ENCODE data around the gene MAGEA9B.
"Not testable (repeated sequence)": the region's sequence is repeated elsewhere in the genome, so short reads cannot be mapped to it uniquely, and the experiment has no call there.

Gene MAGEA9B

GRCh38 chrX:149587359-149587758, at the start of gene MAGEA9B:
MAGEA9B (minus strand) TSS chrX:149587459; CDS start chrX:149583179, 4,280 bp downstream.
- H3K9ac ChIP-seq (ENCODE audit: low read length); H3K27ac ChIP-seq (ENCODE audit: low read depth, low read length); H3K4me1 ChIP-seq (ENCODE audit: control insufficient read depth, insufficient read depth, low read length); H3K36me3 ChIP-seq (ENCODE audit: control insufficient read depth, insufficient read depth, low read length); H3K4me3 ChIP-seq (ENCODE audit: low read length); H3K27me3 ChIP-seq (ENCODE audit: control insufficient read depth, insufficient read depth, low read length): not testable (repeated sequence)

- H3K9ac ChIP-seq (ENCODE audit: low read length): no peak overlapping the region
- H3K36me3 ChIP-seq (ENCODE audit: control insufficient read depth, insufficient read depth, low read length): no peaks in the 10 kb centered on the region
- H3K27ac ChIP-seq (ENCODE audit: low read depth, low read length): no peak overlapping the region
- no peak overlapping the region for H3K4me3 ChIP-seq (ENCODE audit: low read length)
- no peaks in the 10 kb centered on the region for H3K27me3 ChIP-seq (ENCODE audit: control insufficient read depth, insufficient read depth, low read length)
- H3K4me1 ChIP-seq (ENCODE audit: control insufficient read depth, insufficient read depth, low read length): no peaks in the 10 kb centered on the region
Observed at GRCh38 chrX:149633511-149633910, 46.3 kb upstream of the MAGEA9B start.

- no peaks in the 10 kb centered on the region for H3K27me3 ChIP-seq (ENCODE audit: control insufficient read depth, insufficient read depth, low read length)
- peak within 1 kb of the TSS; percentile 73 for H3K4me3 ChIP-seq (ENCODE audit: low read length)
- H3K27ac ChIP-seq (ENCODE audit: low read depth, low read length): peak within 1 kb of the TSS; percentile 4
- no peak within 1 kb of the TSS for H3K9ac ChIP-seq (ENCODE audit: low read length)
- H3K4me1 ChIP-seq (ENCODE audit: control insufficient read depth, insufficient read depth, low read length): no peaks in the 10 kb centered on the region
- H3K36me3 ChIP-seq (ENCODE audit: control insufficient read depth, insufficient read depth, low read length): no peaks in the 10 kb centered on the region
Observed at GRCh38 chrX:149631234-149632165, 44.2 kb upstream of the MAGEA9B start, which contains the start of gene TMEM185A. TMEM185A (minus strand) TSS chrX:149631792; CDS start chrX:149631580, 212 bp downstream.

- Histone ChIP-seq H3K27me3 (ENCODE audit: control insufficient read depth, insufficient read depth, low read length) (no peaks in the 10 kb centered on the region), H3K4me3 (ENCODE audit: low read length) (peak overlapping the region; percentile 59), H3K4me1 (ENCODE audit: control insufficient read depth, insufficient read depth, low read length) (no peaks in the 10 kb centered on the region), H3K36me3 (ENCODE audit: control insufficient read depth, insufficient read depth, low read length) (no peaks in the 10 kb centered on the region), H3K27ac (ENCODE audit: low read depth, low read length) (peak overlapping the region; percentile 4), H3K9ac (ENCODE audit: low read length) (no peak overlapping the region)
Observed at GRCh38 chrX:149630681-149631233, 43.5 kb upstream of the MAGEA9B start.

- Histone ChIP-seq H3K36me3 (ENCODE audit: control insufficient read depth, insufficient read depth, low read length) (no peaks in the 10 kb centered on the region), H3K27me3 (ENCODE audit: control insufficient read depth, insufficient read depth, low read length) (no peaks in the 10 kb centered on the region), H3K27ac (ENCODE audit: low read depth, low read length) (no peak overlapping the region), H3K4me1 (ENCODE audit: control insufficient read depth, insufficient read depth, low read length) (no peaks in the 10 kb centered on the region), H3K9ac (ENCODE audit: low read length) (no peak overlapping the region), H3K4me3 (ENCODE audit: low read length) (no peak overlapping the region)
Observed at GRCh38 chrX:149629730-149630387, 42.6 kb upstream of the MAGEA9B start.

GRCh38 chrX:149628768-149629167, 41.5 kb upstream of the MAGEA9B start:
- H3K27ac ChIP-seq (ENCODE audit: low read depth, low read length): no peak overlapping the region

GRCh38 chrX:149628280-149628679, 41.0 kb upstream of the MAGEA9B start:
- Histone ChIP-seq H3K4me1 (ENCODE audit: control insufficient read depth, insufficient read depth, low read length) (no peaks in the 10 kb centered on the region), H3K27ac (ENCODE audit: low read depth, low read length) (no peak overlapping the region), H3K9ac (ENCODE audit: low read length) (no peak overlapping the region), H3K36me3 (ENCODE audit: control insufficient read depth, insufficient read depth, low read length) (no peaks in the 10 kb centered on the region), H3K4me3 (ENCODE audit: low read length) (no peak overlapping the region), H3K27me3 (ENCODE audit: control insufficient read depth, insufficient read depth, low read length) (no peaks in the 10 kb centered on the region)

More at GRCh38 chrX:149628768-149629167, 41.5 kb upstream of the MAGEA9B start:
- H3K9ac ChIP-seq (ENCODE audit: low read length): no peak overlapping the region
- H3K4me1 ChIP-seq (ENCODE audit: control insufficient read depth, insufficient read depth, low read length): no peaks in the 10 kb centered on the region
- no peaks in the 10 kb centered on the region for H3K36me3 ChIP-seq (ENCODE audit: control insufficient read depth, insufficient read depth, low read length)
- no peak overlapping the region for H3K4me3 ChIP-seq (ENCODE audit: low read length)
- no peaks in the 10 kb centered on the region for H3K27me3 ChIP-seq (ENCODE audit: control insufficient read depth, insufficient read depth, low read length)

- not testable (repeated sequence) for H3K27me3 ChIP-seq (ENCODE audit: control insufficient read depth, insufficient read depth, low read length); H3K27ac ChIP-seq (ENCODE audit: low read depth, low read length); H3K36me3 ChIP-seq (ENCODE audit: control insufficient read depth, insufficient read depth, low read length); H3K4me1 ChIP-seq (ENCODE audit: control insufficient read depth, insufficient read depth, low read length); H3K4me3 ChIP-seq (ENCODE audit: low read length); H3K9ac ChIP-seq (ENCODE audit: low read length)
Observed at GRCh38 chrX:149626829-149627228, 39.6 kb upstream of the MAGEA9B start.

- H3K4me3 ChIP-seq (ENCODE audit: low read length); H3K4me1 ChIP-seq (ENCODE audit: control insufficient read depth, insufficient read depth, low read length); H3K9ac ChIP-seq (ENCODE audit: low read length); H3K27ac ChIP-seq (ENCODE audit: low read depth, low read length); H3K27me3 ChIP-seq (ENCODE audit: control insufficient read depth, insufficient read depth, low read length); H3K36me3 ChIP-seq (ENCODE audit: control insufficient read depth, insufficient read depth, low read length): not testable (repeated sequence)
Observed at GRCh38 chrX:149619662-149620061, 32.4 kb upstream of the MAGEA9B start.

GRCh38 chrX:149618871-149619270, 31.6 kb upstream of the MAGEA9B start:
- Histone ChIP-seq H3K36me3 (ENCODE audit: control insufficient read depth, insufficient read depth, low read length) (no peaks in the 10 kb centered on the region), H3K4me1 (ENCODE audit: control insufficient read depth, insufficient read depth, low read length) (no peaks in the 10 kb centered on the region), H3K27ac (ENCODE audit: low read depth, low read length) (no peak overlapping the region), H3K27me3 (ENCODE audit: control insufficient read depth, insufficient read depth, low read length) (no peaks in the 10 kb centered on the region), H3K9ac (ENCODE audit: low read length) (no peak overlapping the region), H3K4me3 (ENCODE audit: low read length) (no peak overlapping the region)

GRCh38 chrX:149611623-149612175, 24.4 kb upstream of the MAGEA9B start:
- no peak overlapping the region for H3K4me3 ChIP-seq (ENCODE audit: low read length)
- H3K27me3 ChIP-seq (ENCODE audit: control insufficient read depth, insufficient read depth, low read length): no peaks in the 10 kb centered on the region
- no peaks in the 10 kb centered on the region for H3K36me3 ChIP-seq (ENCODE audit: control insufficient read depth, insufficient read depth, low read length)
- H3K9ac ChIP-seq (ENCODE audit: low read length): no peak overlapping the region
- H3K27ac ChIP-seq (ENCODE audit: low read depth, low read length): no peak overlapping the region
- no peaks in the 10 kb centered on the region for H3K4me1 ChIP-seq (ENCODE audit: control insufficient read depth, insufficient read depth, low read length)

GRCh38 chrX:149610511-149610910, 23.3 kb upstream of the MAGEA9B start:
- Histone ChIP-seq H3K36me3 (ENCODE audit: control insufficient read depth, insufficient read depth, low read length) (peaks cover 3% of the 10 kb centered on the region), H3K9ac (ENCODE audit: low read length) (no peak overlapping the region), H3K27me3 (ENCODE audit: control insufficient read depth, insufficient read depth, low read length) (no peaks in the 10 kb centered on the region), H3K4me3 (ENCODE audit: low read length) (no peak overlapping the region), H3K4me1 (ENCODE audit: control insufficient read depth, insufficient read depth, low read length) (peaks cover 2% of the 10 kb centered on the region), H3K27ac (ENCODE audit: low read depth, low read length) (no peak overlapping the region)

Data from rectal smooth muscle tissue (tissue), 1 donor.